SKM-1 treated with dmso at 0.1 percent for 144 hours (cell line): Measurements from ENCODE around the gene METTL18.
A peak's percentile ranks its signal among the peaks of the same experiment; 100 is the strongest.

ENCODE experiments used
- DNase-seq: peaks from one replicate; lab custom pipeline; 2025; ENCODE audit not compliant: unreplicated experiment; lab: John Stamatoyannopoulos, UW

The METTL18 gene

DNA sequence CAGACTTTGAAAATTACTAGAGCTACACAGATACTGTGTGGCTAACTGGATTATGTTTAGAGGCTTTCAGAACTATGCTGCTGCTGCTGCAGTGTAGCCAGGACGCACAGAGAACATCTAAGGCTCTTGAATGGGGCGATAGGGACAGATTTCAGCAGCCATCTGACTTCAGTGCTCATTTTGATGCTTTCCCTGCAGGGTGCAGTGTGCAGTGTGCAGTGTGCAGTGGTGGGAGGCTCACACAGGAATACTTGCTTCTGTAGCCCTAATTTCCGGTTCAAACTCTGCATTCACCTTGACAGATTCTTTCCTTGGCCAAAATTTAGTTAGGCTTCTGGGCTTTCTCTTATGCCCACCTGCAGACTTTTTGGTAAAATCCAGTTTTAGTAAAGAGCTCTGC is 7.7 kb downstream of the METTL18 start:
- no peak for DNase-seq

DNA sequence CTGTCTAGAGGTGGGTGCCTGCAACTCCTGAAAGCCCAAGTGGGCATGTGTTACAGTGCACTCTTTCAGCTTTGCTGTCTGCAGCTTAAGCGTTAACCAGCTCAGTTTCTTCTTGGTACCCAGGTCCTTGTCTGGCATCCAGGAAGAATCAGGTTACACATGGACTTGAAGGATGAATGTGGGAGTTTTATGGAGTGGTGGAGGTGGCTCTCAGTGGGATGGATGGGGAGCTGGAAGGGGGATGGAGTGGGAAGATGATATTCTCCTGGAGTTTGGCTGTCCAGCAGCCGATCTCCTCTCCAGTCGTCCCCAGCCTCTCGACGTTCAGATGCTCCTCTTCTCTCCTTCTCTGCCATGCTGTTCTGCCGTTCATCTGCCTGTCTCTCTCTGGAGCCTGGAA is 9.4 kb downstream of the METTL18 start:
- no peak for DNase-seq

DNA sequence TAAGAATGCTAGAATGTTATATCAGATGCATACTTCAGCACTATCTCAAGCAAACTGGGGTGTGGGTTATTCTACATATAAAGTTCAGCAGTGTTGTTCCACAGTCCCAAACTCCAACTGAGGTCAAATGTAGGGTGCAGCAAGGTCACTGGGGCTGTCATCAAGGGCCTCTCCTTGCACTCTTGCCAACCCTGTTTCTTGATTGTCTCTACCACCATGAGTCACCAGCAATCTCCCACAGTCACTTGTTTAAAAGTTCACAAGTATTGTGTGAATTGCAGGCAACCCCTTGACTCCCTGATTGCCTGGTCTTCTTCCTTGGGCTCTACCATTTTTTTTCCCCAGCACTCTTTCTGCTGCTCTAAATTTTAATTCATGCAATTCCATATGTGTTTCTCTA is 10.6 kb downstream of the METTL18 start:
- DNase-seq: no peak

DNA sequence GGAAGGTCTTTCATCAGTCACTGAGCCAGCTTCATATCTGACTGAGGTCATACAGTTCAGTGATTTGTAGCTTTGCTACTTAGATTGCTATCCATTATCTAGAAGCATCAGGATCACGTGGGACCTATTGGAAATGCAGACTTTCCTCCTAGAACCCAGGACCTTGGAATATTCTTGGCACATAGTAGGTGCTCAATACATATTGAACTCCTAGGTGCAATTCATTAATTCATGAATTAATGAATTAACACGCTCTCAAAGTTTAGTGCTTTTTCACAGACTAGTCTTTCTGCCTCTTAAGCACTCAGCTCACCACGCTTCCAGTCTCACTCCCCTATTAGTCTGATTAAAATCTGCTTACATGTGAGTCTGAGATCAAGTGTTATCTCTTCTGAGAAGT is 12.1 kb downstream of the METTL18 start:
- DNase-seq: no peak

DNA sequence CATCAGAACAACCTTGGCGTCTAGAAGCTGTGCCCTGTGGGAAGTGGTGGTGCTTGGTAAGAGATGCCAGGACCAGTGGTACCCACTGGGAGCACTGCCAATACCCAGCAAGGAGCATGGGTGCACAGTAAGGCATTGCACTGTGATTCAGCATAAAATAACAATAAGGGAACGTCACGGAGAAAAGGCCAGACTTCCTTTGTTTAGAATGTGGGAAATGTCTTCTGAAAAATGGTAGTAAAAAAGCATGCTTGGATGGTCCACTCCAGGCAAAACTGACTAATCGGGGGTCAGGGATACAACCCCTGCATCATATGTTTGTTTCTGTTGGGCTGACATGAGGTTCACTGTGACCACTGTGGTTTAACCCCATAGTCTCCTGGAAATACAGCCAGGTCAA is 14.7 kb downstream of the METTL18 start:
- no peak for DNase-seq

DNA sequence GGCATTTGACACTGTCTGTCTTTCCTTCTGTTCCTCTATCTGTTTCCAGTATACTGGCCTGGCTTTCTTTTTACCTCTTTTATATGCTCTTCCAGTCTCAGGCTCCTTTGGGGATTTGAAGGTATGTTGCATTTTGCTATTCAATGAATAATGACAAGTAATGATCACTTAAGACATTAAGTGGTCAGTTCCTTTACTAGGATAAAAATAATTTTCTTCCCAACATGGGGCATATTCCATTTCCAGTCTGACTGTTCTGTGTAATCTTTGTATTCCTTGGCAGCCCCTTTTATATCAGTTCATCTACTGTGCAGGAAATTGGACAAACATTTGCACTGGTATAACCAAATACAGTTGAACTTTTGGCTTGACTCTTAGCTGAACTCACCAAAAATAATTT is 15.6 kb downstream of the METTL18 start:
- no peak for DNase-seq

DNA sequence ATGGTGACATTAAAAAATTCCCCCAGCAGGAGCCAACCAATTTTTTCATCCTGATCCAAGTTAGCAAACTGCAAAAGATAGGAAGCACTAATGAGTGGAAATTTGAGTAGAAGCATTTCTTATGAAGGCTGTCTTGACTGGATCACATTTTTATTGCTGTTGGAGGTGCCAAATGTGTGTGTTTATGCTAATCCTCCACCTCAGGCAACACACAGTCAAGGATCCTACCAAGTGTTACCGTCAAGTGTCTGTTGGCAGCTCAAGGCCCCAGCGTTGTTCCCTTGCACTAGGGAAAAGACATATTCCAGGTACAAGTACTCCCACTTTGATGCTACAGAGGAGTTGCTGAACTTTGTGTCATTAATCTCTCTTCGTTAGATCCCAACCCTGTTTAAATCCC is 18.3 kb downstream of the METTL18 start:
- DNase-seq: no peak

DNA sequence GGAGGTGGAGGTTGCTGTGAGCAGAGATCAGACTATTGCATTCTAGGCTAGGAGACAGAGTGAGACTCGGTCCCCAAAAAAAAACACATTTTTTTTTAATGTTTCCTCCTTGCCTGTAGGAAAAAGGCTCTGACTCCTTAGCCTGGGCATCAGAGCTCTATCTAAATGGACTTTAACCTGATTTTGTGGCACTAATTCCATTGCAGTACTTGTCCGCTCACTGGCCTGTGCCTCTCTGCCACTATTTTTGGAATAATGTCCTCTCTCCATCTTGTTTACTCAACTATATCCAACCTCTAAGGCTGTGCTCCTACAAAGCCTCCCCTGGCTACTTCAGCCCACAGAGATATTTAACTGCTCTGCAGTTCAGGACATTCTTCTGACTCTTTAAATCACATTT is 26.5 kb downstream of the METTL18 start:
- DNase-seq: no peak

DNA sequence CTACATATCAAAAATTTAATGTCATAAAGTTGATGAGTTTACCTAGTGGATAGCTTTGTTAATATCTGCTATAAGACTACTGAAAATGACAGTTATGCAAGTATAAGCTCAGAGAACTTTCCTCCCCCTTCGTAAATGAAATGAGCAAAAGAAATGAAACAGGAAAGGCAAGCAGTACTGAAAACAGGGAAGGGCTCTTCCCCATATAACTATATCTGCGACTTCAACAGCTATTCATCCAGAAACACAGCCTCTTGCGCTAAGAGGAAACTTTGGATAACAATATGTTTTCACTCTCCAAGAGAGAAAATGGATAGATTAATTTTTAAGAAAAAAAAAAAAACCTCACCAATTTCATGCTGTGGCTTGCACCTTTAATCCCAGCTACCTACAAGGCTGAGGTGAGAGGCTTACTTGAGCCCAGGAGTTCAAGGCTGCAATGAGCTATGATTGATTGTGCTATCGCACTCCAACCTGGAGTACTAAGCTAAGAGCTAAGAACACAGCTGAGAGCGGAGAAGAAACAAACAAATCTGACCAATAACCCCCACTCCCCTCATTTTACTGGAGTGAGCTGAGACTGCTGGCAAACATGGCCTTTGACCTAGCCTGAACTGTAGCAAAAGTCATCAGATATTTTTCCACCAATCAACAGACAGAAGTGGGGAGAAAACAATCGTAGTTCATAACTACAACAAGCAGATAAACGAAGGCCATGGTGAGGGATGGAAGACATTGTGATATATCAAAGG is 29.0 kb downstream of the METTL18 start:
- DNase-seq: no peak

DNA sequence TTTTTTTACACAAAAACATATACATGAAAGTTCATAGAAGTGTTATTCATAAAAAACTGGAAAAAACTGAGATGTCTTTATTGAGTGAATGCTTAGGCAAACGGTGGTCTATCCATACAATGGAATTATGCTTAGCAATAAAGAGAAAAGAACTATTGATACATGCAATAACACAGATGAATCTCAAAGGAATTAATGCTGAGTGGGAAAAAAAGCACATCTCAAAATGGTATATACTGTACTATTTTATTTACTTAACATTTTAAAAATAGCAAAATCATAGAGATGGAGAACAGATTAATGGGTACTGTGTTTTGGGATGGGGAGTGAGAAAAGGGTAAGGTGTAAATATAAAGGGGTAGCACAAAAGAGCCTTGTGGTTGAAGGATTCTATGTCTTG is 29.8 kb downstream of the METTL18 start:
- DNase-seq: no peak

DNA sequence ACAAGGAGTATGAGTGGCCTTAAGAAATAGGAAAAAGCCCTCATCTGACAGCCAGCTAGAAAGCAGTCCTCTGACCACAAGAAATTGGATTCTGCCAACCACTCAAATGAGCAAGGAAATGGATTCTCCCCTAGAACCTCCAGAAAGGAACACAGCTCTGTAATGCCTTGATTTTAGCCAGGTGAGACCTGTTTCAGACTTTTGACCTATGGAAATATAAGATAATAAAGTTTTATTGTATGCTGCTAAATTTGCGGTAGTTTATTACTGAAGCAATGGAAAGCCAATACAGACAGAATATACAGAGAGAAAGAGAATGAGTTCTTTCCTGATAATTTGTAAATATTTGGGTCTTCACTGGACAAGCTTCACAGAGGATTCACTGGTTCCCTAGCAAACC is 32.0 kb downstream of the METTL18 start:
- DNase-seq: peak; percentile 15

DNA sequence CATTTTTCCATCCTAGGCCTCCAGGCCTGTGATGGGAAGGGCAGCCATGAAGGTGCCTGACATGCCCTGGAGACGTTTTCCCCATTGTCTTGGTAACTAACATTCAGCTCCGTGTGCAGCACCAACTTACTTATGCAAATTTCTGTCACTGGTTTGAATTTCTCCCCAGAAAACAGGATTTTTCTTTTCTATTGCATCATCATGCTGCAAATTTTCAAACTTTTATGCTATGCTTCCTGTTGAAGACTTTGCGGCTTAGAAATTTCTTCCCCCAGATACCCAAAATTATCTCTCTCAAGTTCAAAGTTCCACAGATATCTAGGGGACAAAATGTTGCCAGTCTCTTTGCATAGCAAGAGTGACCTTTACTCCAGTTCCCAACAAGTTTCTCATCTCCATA is 35.7 kb downstream of the METTL18 start:
- no peak for DNase-seq

DNA sequence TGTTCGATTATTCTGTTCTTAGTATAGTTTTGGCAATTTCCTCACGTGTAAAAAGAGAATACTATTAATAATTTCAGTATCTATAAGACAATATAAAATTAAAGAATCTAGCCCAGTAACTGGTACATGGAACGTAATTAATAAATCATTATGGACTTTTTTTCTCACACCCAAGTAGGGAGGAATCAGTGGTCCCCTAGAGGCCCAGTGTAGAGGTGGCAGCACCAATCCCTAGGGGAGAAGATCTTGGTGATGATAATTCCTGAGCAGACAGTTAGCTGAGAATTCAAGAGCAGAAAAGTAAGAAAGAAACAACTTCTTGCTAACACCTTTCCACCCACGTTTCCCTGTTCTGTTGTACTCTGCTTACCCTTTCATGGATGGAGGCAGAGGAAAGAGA is 41.2 kb downstream of the METTL18 start:
- DNase-seq: no peak

DNA sequence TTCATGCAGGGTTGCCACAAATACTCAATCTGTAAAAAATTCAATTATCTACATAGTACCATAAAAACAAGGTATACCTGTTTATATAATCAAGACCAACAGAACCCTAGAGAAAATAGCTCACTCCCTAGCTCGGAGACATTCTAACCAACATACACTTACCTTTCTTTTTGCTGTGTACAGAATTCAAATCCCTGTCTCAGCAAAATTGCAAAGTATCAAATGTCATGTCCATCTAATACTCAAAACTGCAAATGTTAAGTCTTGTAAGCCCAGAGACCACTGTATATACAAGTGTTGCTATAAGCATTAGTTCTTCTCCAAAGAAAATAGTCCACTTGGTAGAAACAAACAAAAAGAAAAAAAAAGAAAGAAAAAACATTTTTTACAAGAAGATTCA is 44.7 kb downstream of the METTL18 start:
- no peak for DNase-seq

DNA sequence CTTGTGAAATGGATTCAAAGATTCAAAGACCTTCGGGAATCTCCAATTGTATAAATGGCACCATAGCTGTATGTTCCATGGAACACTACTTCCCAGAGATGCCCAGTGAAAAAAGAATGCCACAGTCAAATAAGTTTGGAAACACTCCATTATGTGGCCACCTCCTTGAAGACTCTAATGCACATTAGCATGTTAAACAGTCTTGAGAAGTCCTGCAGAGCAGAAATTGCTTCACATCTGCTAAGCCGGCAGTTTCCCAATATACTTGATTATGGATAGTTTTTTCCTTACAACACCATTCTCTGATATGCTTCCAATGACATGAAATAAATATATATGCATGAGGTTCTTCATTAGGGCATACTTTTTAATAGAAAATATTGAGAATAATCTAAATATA is 48.2 kb downstream of the METTL18 start:
- no peak for DNase-seq

DNA sequence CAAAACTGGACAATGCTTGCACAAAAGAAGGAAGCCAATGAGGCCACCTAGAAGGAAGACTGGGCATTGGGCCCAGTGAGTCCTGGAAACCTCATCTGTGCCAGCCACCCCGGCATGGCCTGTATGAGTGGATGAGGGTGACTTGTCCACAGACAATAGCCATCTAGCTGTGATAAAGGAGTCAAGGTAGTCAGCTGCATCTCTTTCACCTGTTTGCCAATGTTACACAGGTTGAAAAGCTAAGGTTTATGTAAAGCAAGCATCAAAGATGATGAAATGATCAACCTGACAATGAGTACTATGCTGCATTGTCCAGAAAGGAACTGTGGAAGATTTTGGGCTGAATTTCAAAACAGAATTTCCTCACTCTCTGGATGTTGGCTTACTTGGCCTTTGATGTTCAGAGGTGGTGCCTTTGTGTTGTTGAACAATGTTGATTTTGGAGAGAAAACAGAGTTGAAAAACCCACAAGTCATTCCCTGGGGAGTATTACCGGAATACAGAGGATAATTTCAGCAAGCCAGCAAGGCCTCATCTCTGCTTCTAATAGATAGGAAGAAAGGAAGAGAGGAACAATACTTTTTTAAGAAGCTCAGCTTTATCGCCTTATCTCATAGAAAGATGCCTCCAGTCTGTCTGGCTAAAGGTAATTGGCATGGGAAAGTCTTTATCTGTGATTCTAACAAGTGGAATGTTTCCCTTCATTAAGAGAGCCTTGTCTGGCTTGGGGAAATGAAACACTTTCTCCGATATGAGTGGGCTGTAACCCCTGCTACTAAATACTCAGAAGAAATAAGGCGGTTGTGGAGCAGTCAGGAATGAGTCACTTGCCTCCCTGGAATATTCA is 49.5 kb downstream of the METTL18 start:
- DNase-seq: no peak
